HFFc6 (cell line): ENCODE results near the gene DAG1. TPM values are rescaled to one million over a fixed set of nuclear protein-coding genes. Genes with fewer than 3 reads are reported as not detected.

Experiments
- DNase-seq: peaks from one replicate; pipeline ENCODE4 v3.0.0-alpha.2; 2018
- H3K27ac Mint-ChIP-seq: 2 replicates; pipeline ENCODE4 v1.8.0; 2020; ENCODE audit warnings: mild to moderate bottlenecking, mixed read lengths
- H3K27me3 Mint-ChIP-seq: 2 replicates; pipeline ENCODE4 v1.8.0; 2021; ENCODE audit warnings: mild to moderate bottlenecking, moderate library complexity, mixed read lengths; ENCODE audit not compliant: insufficient read depth
- H3K36me3 Mint-ChIP-seq: 2 replicates; pipeline ENCODE4 v1.8.0; 2021; ENCODE audit warnings: low read depth, mixed read lengths
- H3K4me1 Mint-ChIP-seq: 2 replicates; pipeline ENCODE4 v1.8.0; 2020; ENCODE audit warnings: low read depth, mixed read lengths
- H3K4me3 Mint-ChIP-seq: 2 replicates; pipeline ENCODE4 v1.8.0; 2020; ENCODE audit warnings: mild to moderate bottlenecking, moderate library complexity, mixed read lengths
- H3K9me3 Mint-ChIP-seq: 2 replicates; pipeline ENCODE4 v1.8.0; 2020; ENCODE audit warnings: mild to moderate bottlenecking, mixed read lengths
- CTCF ChIP-seq: fragments of 200-600 bp; sonication (generic); IDR thresholded peaks from 2 replicates; pipeline ENCODE4 v1.5.0; 2021; ENCODE audit warnings: antibody characterized with exemption, mild to moderate bottlenecking
- total RNA-seq, 6 experiments: library from RNA; stranded (reverse); fragmentation: NEBNext Ultra II Directional; extraction: Animal tissue kit (Norgen Biotek cat#: 25700); gene quantifications; 2 replicates in 1 of 6; 3 replicates in 5 of 6; pipeline ENCODE4 v1.2.3, GENCODE V29; 2021

Gene DAG1
- total RNA-seq, 6 experiments from 2014 or later: 101 to 121 (median 106) TPM

- Mint-ChIP-seq H3K36me3 (peaks cover 17% of the 10 kb centered on the region; the same call in 1 of the 2 replicates), H3K27me3 (no peaks in the 10 kb centered on the region), H3K27ac (no peak overlapping the region), H3K4me1 (peaks cover 17% of the 10 kb centered on the region), H3K4me3 (no peak overlapping the region), H3K9me3 (no peaks in the 10 kb centered on the region)
- no peak for DNase-seq
- TF ChIP-seq CTCF: no peak
Observed at GRCh38 chr3:49509028-49509561, 39.0 kb downstream of the DAG1 start.

- Mint-ChIP-seq H3K27ac (no peak overlapping the region), H3K27me3 (no peaks in the 10 kb centered on the region), H3K4me3 (no peak overlapping the region), H3K9me3 (no peaks in the 10 kb centered on the region), H3K4me1 (peaks cover 12% of the 10 kb centered on the region), H3K36me3 (peaks cover 30% of the 10 kb centered on the region)
- TF ChIP-seq CTCF: no peak
- no peak for DNase-seq
Observed at GRCh38 chr3:49511639-49512038, 41.6 kb downstream of the DAG1 start.

GRCh38 chr3:49512781-49513355 is 42.8 kb downstream of the DAG1 start:
- Mint-ChIP-seq H3K4me1 (peaks cover 7% of the 10 kb centered on the region; the same call in 1 of the 2 replicates), H3K27me3 (no peaks in the 10 kb centered on the region), H3K4me3 (no peak overlapping the region), H3K9me3 (no peaks in the 10 kb centered on the region), H3K36me3 (peaks cover 35% of the 10 kb centered on the region), H3K27ac (no peak overlapping the region)
- DNase-seq: no peak
- TF ChIP-seq CTCF: no peak

- DNase-seq: no peak
- Mint-ChIP-seq H3K9me3 (no peaks in the 10 kb centered on the region), H3K27me3 (no peaks in the 10 kb centered on the region), H3K4me1 (0 out of 2 replicates have a peak, but pooled peaks cover 6% of the 10 kb centered on the region), H3K27ac (no peak overlapping the region), H3K4me3 (no peak overlapping the region), H3K36me3 (peaks cover 35% of the 10 kb centered on the region)
- TF ChIP-seq CTCF: no peak
Observed at GRCh38 chr3:49513494-49514124, 43.5 kb downstream of the DAG1 start.

- no peak for TF ChIP-seq CTCF
- no peak for DNase-seq
- no peak overlapping the region for H3K4me3 Mint-ChIP-seq
- no peak overlapping the region for H3K27ac Mint-ChIP-seq
- no peaks in the 10 kb centered on the region for H3K9me3 Mint-ChIP-seq
- H3K4me1 Mint-ChIP-seq: peaks cover 11% of the 10 kb centered on the region
- peaks cover 25% of the 10 kb centered on the region for H3K36me3 Mint-ChIP-seq
- H3K27me3 Mint-ChIP-seq: no peaks in the 10 kb centered on the region
Observed at GRCh38 chr3:49518016-49518415, 47.9 kb downstream of the DAG1 start.
